Neural cell (in vitro differentiated cells): ENCODE measurements around the gene AKT3.

ENCODE experiments used
- EP300 ChIP-seq: fragments of 450-650 bp; conservative IDR thresholded peaks from 2 replicates; pipeline ENCODE4 v1.6.1; 2014; ENCODE audit warnings: antibody characterized with exemption, mild to moderate bottlenecking, moderate library complexity; ENCODE audit not compliant: poor library complexity, severe bottlenecking
- EZH2 ChIP-seq: fragments of 200-600, 300-800 bp; shearing (Covaris generic), sonication (generic); IDR thresholded peaks from 2 replicates; pipeline ENCODE4 v1.6.1; 2014; ENCODE audit warnings: antibody characterized with exemption, low read length, borderline replicate concordance, mild to moderate bottlenecking; ENCODE audit not compliant: insufficient read depth, poor library complexity, severe bottlenecking
- POLR2AphosphoS5 ChIP-seq: IDR thresholded peaks from 2 replicates; pipeline ENCODE4 v1.6.1; 2012
- TAF1 ChIP-seq: IDR thresholded peaks from 2 replicates; pipeline ENCODE4 v1.6.1; 2012; ENCODE audit warnings: low read depth
- TF ChIP-seq, protein P1 (sequence below): fragments of 450-650 bp; IDR thresholded peaks from 2 replicates; pipeline ENCODE4 v1.5.1; 2014; ENCODE audit warnings: antibody characterized with exemption, mild to moderate bottlenecking, moderate library complexity; ENCODE audit not compliant: poor library complexity, severe bottlenecking

DNA sequence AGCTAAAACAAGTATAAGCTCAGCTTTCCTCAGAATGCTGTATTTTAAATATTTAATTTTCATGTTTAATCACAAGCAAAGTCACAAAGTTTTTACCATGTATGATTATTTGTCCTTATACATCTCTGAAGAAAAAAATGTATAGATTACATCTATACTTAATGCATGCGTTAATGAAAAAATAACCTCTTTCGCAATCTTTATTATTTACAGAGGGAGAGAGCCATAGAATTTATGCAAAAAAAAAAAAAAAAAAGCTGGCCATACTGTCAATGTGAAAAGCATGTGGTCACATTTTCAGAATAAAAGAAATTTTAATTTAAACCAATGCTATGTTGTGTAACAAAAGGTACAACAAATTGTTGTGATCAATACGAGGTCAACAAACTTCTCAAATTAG is 148.2 kb downstream of the AKT3 start:
- TF ChIP-seq, protein P1, sequence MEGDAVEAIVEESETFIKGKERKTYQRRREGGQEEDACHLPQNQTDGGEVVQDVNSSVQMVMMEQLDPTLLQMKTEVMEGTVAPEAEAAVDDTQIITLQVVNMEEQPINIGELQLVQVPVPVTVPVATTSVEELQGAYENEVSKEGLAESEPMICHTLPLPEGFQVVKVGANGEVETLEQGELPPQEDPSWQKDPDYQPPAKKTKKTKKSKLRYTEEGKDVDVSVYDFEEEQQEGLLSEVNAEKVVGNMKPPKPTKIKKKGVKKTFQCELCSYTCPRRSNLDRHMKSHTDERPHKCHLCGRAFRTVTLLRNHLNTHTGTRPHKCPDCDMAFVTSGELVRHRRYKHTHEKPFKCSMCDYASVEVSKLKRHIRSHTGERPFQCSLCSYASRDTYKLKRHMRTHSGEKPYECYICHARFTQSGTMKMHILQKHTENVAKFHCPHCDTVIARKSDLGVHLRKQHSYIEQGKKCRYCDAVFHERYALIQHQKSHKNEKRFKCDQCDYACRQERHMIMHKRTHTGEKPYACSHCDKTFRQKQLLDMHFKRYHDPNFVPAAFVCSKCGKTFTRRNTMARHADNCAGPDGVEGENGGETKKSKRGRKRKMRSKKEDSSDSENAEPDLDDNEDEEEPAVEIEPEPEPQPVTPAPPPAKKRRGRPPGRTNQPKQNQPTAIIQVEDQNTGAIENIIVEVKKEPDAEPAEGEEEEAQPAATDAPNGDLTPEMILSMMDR, result no peak
- TF ChIP-seq POLR2AphosphoS5, result no peak
- TF ChIP-seq TAF1, result no peak
- no peak for TF ChIP-seq EP300
- no peak for TF ChIP-seq EZH2
